IPS DF 6.9 (cell line): Measurements from ENCODE around the gene NTM.

Experiments
- DNase-seq: peaks from one replicate; pipeline ENCODE4 v3.0.0-alpha.2; 2013; ENCODE audit warnings: low read depth, low spot score
- H3K27ac ChIP-seq: one replicate; pipeline ENCODE4 v1.5.1; 2013; ENCODE audit warnings: low read length, control low read depth
- H3K27me3 ChIP-seq: 2 replicates; pipeline ENCODE4 v1.6.1; 2013; ENCODE audit warnings: mild to moderate bottlenecking, low read length; ENCODE audit not compliant: control insufficient read depth, insufficient read depth
- H3K36me3 ChIP-seq: 2 replicates; pipeline ENCODE4 v1.6.1; 2013; ENCODE audit warnings: low read length; ENCODE audit not compliant: control insufficient read depth, insufficient read depth
- H3K4me1 ChIP-seq: 2 replicates; pipeline ENCODE4 v1.6.1; 2013; ENCODE audit warnings: low read length; ENCODE audit not compliant: control insufficient read depth, insufficient read depth
- H3K4me3 ChIP-seq: 2 replicates; pipeline ENCODE4 v1.5.1; 2013; ENCODE audit warnings: mild to moderate bottlenecking, low read length
- H3K9me3 ChIP-seq: 2 replicates; pipeline ENCODE4 v1.6.1; 2013; ENCODE audit warnings: low read length, inconsistent platforms; ENCODE audit not compliant: control insufficient read depth, insufficient read depth
- WGBS: extraction: QIAGEN DNeasy Blood & Tissue Kit; methylation state at CpG from one replicate; pipeline ENCODE4 v1.1.7; 2013; ENCODE audit warnings: mixed read lengths, missing lambda C conversion rate; ENCODE audit not compliant: insufficient read length, insufficient coverage; 5-methylcytosine and 5-hydroxymethylcytosine counted together

The NTM gene

DNA sequence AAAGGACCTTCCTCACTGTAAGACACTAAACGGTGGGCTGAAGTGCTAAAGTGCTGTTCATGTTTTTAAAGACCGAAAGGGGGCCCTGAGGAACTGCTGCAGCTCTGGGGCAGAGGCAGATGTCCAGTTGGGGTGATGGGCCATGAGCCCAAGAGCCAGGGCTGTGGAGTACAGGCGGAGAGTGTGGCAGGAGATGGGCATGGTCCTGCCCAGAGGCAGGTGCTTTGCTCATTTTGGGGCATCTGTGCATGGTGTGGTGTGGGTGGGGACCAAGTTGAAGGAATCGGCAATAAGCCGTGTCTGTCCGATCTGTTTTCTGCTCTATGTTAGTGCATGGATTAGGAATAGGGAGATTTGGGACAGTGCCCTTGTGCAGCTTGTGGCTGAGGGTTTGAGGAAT is 258.3 kb downstream of the NTM start:
- Histone ChIP-seq H3K9me3 (no peaks in the 10 kb centered on the region), H3K4me1 (no peaks in the 10 kb centered on the region), H3K4me3 (no peak overlapping the region), H3K36me3 (no peaks in the 10 kb centered on the region), H3K27me3 (no peaks in the 10 kb centered on the region), H3K27ac (no peak overlapping the region)
- no CpG with 5 or more reads among the region's 6 CpGs for whole genome bisulfite sequencing
- no peak for DNase-seq

DNA sequence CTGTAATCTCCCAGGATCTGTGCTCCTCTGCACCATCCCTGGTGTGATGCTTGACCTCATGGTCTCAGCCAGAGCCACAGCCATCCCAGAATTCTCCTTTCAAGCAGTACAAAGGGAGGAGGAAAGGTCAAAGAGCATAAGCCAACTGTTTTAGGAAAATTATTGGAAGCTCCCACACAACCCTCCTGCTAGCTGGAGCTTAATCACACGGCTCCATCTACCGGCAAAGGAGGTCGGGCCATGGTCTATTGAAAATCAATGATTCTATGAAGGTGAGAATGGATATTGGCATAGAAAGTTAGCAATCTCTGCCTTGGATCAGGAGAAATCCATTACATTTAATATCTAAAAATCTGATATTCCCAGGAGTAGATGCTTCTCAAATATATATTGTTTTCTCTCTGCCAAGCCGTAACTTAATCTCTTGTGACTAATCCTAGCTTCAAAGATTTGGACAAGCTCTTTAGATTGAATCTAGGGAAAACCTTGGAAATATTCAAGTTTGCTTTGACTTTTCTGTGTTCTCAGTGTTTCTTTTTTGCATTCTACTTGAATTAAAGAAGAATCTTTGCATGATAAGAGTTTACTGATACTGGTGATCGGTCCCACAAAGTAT is 259.6 kb downstream of the NTM start:
- Histone ChIP-seq H3K9me3 (no peaks in the 10 kb centered on the region), H3K4me3 (no peak overlapping the region), H3K36me3 (no peaks in the 10 kb centered on the region), H3K27me3 (no peaks in the 10 kb centered on the region), H3K27ac (no peak overlapping the region), H3K4me1 (no peaks in the 10 kb centered on the region)
- no peak for DNase-seq
- no CpG with 5 or more reads among the region's 5 CpGs for WGBS

DNA sequence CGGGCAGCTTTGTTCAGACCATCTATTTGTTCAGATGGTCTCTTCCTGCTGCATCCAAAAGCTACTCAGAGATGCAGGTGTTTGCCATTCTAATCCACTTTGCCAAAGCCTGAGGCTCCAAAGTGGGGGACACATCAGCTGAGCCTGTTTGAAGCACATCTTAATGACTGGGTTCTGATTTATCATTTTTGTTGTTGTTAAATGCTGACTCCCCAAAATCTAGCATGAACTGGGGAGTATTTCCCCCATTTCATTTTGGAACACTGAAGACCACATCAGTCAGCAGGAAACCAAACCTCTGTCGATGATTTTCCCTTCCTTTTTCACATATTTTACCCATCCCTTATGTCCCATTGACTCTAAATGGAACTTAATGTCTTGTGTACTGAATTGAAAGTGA is 262.6 kb downstream of the NTM start:
- Histone ChIP-seq H3K4me1 (no peaks in the 10 kb centered on the region), H3K27me3 (no peaks in the 10 kb centered on the region), H3K36me3 (0 out of 2 replicates have a peak, but pooled peaks cover 2% of the 10 kb centered on the region), H3K9me3 (no peaks in the 10 kb centered on the region), H3K27ac (no peak overlapping the region), H3K4me3 (no peak overlapping the region)
- no CpG with 5 or more reads among the region's 2 CpGs for WGBS
- no peak for DNase-seq

DNA sequence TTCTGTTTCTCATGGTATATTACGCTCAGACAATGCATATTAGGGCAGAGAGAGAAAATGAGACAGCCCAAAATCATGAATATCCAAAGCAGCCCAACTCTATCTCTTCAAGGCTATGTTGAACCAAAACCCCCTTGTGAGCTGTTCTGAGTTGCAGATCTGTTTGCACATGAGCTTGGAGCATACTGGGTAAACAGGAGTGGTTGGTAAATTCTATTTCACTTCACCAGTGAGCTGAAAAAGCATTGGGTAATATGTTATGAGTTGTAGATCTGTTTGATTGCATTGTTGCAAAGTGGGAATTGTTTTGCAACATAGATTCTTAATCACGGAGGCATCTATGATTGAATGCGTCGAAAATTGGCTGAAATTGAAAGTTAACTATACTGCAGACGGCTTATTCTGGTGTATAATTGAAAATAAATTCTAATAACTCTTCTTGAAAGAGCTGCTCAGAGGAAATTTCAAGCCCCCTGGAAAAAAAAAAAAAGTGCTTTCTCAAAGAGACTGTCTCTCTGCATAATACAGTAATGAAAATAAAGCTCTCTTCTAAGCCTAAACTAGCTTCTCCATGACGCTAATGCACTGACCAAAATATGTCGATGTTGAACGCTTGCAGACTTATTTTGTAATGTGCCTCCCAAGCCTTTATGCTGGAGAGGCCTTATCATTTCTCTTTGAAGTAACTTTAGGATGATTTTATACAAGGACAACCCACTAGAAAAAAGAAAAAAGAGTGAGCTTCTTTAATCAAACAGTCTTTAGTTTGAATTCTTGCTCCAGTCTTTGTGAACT is 263.7 kb downstream of the NTM start:
- Histone ChIP-seq H3K4me3 (no peak overlapping the region), H3K9me3 (no peaks in the 10 kb centered on the region), H3K36me3 (0 out of 2 replicates have a peak, but pooled peaks cover 2% of the 10 kb centered on the region), H3K27ac (no peak overlapping the region), H3K27me3 (no peaks in the 10 kb centered on the region), H3K4me1 (no peaks in the 10 kb centered on the region)
- no peak for DNase-seq
- WGBS, result no CpG with 5 or more reads among the region's 8 CpGs

DNA sequence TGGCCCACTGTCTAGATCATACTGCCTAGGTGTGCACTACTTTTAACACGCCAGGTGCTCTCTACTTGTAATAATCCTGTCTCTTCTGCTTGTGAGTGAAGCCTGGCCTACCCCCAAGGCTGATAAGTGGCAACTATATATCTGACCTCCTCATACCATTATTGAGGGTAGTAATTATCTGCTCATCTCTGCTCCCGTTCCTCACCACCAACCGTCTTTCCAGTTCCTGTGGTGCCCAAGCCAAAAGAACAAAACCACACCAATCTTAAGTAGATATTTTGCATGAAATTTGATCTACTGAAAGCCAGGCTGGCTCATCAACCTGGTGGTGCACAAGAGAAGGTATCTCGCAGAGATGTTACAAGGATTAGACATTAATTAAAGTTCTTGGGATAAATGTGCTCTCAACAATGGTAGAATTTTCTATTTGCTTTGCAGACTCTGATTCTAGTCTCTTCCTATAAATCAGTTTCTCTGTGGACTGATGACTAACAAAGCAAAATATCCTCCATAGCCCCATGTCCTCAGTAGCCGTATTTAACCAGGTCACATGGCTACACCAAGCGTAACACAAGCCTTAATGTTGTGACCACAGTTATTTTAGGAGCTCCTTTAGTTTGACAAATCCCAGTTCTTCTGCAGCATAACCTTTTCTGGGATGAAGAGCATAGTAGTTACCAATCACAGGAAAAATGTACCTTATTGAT is 267.2 kb downstream of the NTM start:
- no peaks in the 10 kb centered on the region for H3K4me1 ChIP-seq
- H3K27me3 ChIP-seq, result no peaks in the 10 kb centered on the region
- no peak overlapping the region for H3K4me3 ChIP-seq
- 0 out of 2 replicates have a peak, but pooled peaks cover 2% of the 10 kb centered on the region for H3K36me3 ChIP-seq
- no peaks in the 10 kb centered on the region for H3K9me3 ChIP-seq
- WGBS, result no CpG with 5 or more reads among the region's 6 CpGs
- no peak overlapping the region for H3K27ac ChIP-seq
- no peak for DNase-seq

DNA sequence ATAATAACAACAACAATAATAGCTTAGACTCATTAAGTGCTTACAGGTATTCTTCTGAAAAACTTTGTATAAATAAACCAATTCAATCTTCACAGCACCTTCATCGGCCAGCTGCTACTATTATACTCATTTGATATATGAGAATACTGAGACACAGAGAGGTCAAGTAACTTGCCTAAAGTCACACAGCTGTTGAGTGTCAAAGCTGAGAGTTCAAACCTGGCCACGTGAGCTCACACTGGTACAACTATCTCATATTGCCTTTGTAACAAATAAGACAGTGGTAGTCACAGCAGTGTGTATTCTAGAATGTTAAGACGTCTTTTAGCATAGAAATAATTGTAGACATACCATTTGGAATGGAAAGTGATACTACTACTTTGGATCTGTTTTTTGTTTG is 268.5 kb downstream of the NTM start:
- Histone ChIP-seq H3K27me3 (no peaks in the 10 kb centered on the region), H3K4me1 (peaks cover 3% of the 10 kb centered on the region), H3K9me3 (no peaks in the 10 kb centered on the region), H3K4me3 (no peak overlapping the region), H3K36me3 (0 out of 2 replicates have a peak, but pooled peaks cover 2% of the 10 kb centered on the region), H3K27ac (no peak overlapping the region)
- DNase-seq, result no peak
- no CpG with 5 or more reads among the region's 3 CpGs for WGBS

DNA sequence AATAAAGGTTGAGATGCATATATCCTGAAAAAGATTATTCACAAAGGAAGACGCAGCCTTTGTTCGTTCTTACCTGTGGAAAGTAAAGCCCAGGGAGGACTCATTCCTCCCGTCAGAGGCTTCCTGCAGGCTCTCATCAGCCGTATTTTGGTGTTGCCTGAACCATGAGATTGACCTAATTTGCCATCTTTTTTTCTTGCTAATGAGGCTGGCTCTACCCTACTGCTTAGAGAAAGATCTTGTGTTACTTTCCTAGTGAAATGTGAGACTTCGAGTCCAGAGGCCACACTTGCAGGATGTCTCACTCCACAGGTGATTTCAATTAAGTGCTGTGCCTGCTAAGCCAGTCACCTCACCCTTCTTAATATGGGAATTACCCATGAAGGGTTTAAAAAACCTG is 269.9 kb downstream of the NTM start:
- 0 out of 2 replicates have a peak, but pooled peaks cover 2% of the 10 kb centered on the region for H3K36me3 ChIP-seq
- H3K27ac ChIP-seq, result no peak overlapping the region
- peaks cover 4% of the 10 kb centered on the region for H3K4me1 ChIP-seq
- no peak for DNase-seq
- no peaks in the 10 kb centered on the region for H3K9me3 ChIP-seq
- H3K27me3 ChIP-seq, result no peaks in the 10 kb centered on the region
- no peak overlapping the region for H3K4me3 ChIP-seq
- WGBS, result no CpG with 5 or more reads among the region's 5 CpGs

DNA sequence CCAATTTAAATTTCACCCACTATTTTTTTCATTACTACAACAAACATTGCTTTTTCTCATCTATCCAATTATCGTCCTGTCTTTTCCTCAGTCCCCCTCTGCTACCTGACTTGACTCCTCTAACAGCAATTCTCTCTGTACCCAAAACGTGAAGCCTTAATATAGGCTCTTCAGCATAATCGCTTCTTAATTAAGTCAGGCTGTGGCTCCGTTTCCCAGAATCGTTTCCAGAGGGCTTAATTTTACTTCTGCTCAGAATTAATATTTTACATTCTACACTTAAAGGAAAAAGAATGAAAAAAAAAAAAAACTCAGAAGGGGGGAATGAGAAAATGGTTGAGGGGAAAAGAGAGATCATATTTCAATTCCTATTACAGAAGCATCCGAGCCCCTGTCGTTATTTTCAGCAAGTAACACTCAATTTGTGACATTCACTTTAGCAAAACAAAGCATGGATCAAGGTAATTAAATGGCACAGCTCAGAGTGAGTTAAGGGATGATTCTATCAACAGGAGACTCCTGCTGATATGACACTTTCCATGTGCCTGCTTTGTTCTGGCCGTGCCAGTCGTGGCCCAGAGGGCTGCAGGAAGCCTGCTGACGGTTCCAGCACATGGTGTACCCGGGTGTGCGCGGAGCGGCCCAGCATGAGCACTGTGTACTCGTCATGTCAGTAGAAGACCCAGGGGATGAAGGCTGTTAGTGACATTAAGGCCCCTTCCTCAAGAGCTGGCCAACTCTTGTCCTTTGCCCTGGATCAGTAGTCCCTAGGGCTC is 272.5 kb downstream of the NTM start:
- Histone ChIP-seq H3K4me3 (no peak overlapping the region), H3K4me1 (peaks cover 4% of the 10 kb centered on the region), H3K9me3 (no peaks in the 10 kb centered on the region), H3K27ac (no peak overlapping the region), H3K27me3 (no peaks in the 10 kb centered on the region), H3K36me3 (no peaks in the 10 kb centered on the region)
- 100% methylated on average over 1 of the region's 15 CpGs for WGBS
- DNase-seq, result no peak

DNA sequence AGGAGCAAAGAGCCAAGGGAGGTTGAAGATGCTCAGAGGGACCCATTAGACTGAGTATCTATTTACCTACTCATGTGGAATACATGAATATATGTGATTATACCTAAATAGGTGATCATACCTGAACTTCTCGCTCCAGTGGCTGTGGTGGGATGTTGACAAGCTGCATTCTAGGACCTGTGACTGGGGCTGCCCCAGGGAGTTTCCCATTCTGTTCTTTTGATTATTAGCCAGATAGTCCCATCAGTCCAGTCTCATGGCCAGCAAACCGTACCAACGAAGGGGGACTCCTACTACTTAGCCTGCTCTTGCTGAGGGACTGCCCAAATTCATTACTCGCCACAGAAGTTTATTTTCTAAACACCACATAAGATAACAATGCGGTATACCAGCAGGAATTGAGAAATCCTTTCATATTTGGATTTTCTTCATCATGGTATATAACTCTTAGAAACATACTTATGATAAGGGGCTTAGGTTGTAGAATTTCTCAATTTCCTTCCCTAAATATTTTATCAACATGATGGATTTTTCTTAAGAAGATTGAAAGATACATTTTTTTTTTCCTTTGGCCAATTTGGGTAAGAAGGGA is 273.9 kb downstream of the NTM start:
- H3K9me3 ChIP-seq, result no peaks in the 10 kb centered on the region
- DNase-seq, result no peak
- peaks cover 4% of the 10 kb centered on the region for H3K4me1 ChIP-seq
- H3K27me3 ChIP-seq, result no peaks in the 10 kb centered on the region
- no CpG with 5 or more reads among the region's 5 CpGs for WGBS
- no peak overlapping the region for H3K27ac ChIP-seq
- no peaks in the 10 kb centered on the region for H3K36me3 ChIP-seq
- H3K4me3 ChIP-seq, result no peak overlapping the region

DNA sequence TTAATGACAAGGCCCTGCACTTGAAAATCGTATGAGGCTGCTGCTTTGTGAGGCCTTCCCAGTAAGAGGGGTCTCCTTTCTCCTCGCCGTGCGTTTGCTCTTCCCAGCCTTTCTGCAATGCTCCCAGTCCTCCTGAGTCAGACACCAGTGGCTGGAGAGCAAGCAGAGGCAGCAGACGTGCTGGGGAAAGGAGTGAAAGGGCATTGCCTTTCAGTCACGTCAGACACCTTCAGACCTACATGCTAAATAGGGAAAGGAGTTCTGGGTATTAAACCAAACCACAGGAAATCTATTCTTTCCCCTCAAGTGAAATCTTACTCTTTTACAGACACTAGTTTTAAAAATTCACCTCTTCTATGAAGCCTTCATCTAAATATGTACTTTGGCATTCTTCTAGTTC is 274.8 kb downstream of the NTM start:
- Histone ChIP-seq H3K4me3 (no peak overlapping the region), H3K27me3 (no peaks in the 10 kb centered on the region), H3K36me3 (no peaks in the 10 kb centered on the region), H3K4me1 (peaks cover 4% of the 10 kb centered on the region), H3K9me3 (no peaks in the 10 kb centered on the region), H3K27ac (no peak overlapping the region)
- WGBS, result no CpG with 5 or more reads among the region's 6 CpGs
- no peak for DNase-seq
